ENCODE measurements around the gene AOPEP.

Gene AOPEP

GRCh38 chr9:94993821-94994165, 267.3 kb downstream of the AOPEP start:
- DNase-seq (ENCODE audit: low read depth): no peak

GRCh38 chr9:94995048-94995693, 268.7 kb downstream of the AOPEP start:
- no peak for DNase-seq (ENCODE audit: low read depth)

- DNase-seq (ENCODE audit: low read depth): no peak
Observed at GRCh38 chr9:94996641-94997040, 270.1 kb downstream of the AOPEP start.

GRCh38 chr9:94997727-94998126, 271.2 kb downstream of the AOPEP start:
- DNase-seq (ENCODE audit: low read depth): no peak

GRCh38 chr9:94999832-95000231, 273.3 kb downstream of the AOPEP start:
- no peak for DNase-seq (ENCODE audit: low read depth)

GRCh38 chr9:95000821-95001220, 274.3 kb downstream of the AOPEP start:
- no peak for DNase-seq (ENCODE audit: low read depth)

- no peak for DNase-seq (ENCODE audit: low read depth)
Observed at GRCh38 chr9:95001720-95002119, 275.2 kb downstream of the AOPEP start.

GRCh38 chr9:95003689-95004410, 277.4 kb downstream of the AOPEP start:
- DNase-seq (ENCODE audit: low read depth): no peak

- no peak for DNase-seq (ENCODE audit: low read depth)
Observed at GRCh38 chr9:95004411-95005277, 278.1 kb downstream of the AOPEP start.

GRCh38 chr9:95005278-95006143, 279.0 kb downstream of the AOPEP start:
- no peak for DNase-seq (ENCODE audit: low read depth)

GRCh38 chr9:95007226-95007869, 280.8 kb downstream of the AOPEP start:
- no peak for DNase-seq (ENCODE audit: low read depth)

GRCh38 chr9:95008151-95008771, 281.8 kb downstream of the AOPEP start:
- no peak for DNase-seq (ENCODE audit: low read depth)

- DNase-seq (ENCODE audit: low read depth): no peak
Observed at GRCh38 chr9:95009459-95009858, 283.0 kb downstream of the AOPEP start.

GRCh38 chr9:95010431-95010838, 283.9 kb downstream of the AOPEP start:
- no peak for DNase-seq (ENCODE audit: low read depth)

- DNase-seq (ENCODE audit: low read depth): no peak
Observed at GRCh38 chr9:95012035-95012708, 285.7 kb downstream of the AOPEP start.

GRCh38 chr9:95012902-95013301, 286.4 kb downstream of the AOPEP start:
- no peak for DNase-seq (ENCODE audit: low read depth)

- DNase-seq (ENCODE audit: low read depth): no peak
Observed at GRCh38 chr9:95014917-95015316, 288.4 kb downstream of the AOPEP start.

- DNase-seq (ENCODE audit: low read depth): no peak
Observed at GRCh38 chr9:95015569-95015968, 289.1 kb downstream of the AOPEP start.

- DNase-seq (ENCODE audit: low read depth): no peak
Observed at GRCh38 chr9:95017062-95017461, 290.6 kb downstream of the AOPEP start.

GRCh38 chr9:95017661-95018060, 291.2 kb downstream of the AOPEP start:
- no peak for DNase-seq (ENCODE audit: low read depth)

All from activated T-cell treated with anti-CD3 and anti-CD28 coated beads for 24 hours (primary cell).